Gastrocnemius medialis (tissue), 4 donors: ENCODE measurements around the gene IGF1R. TPM values are rescaled to one million over a fixed set of nuclear protein-coding genes. Genes with fewer than 3 reads are reported as not detected.

Experiments
- ATAC-seq, 2 donors: fragments of 150-250 bp; one replicate each; pipeline ENCODE4 v1.9.1; 2016
- DNase-seq, 2 donors: peaks; one replicate each; pipeline ENCODE4 v3.0.0-alpha.2; 2019
- H3K27ac ChIP-seq, 4 donors: fragments of 200-600 bp; sonication (generic); 1 replicate in 1 of 4; 2 replicates in 3 of 4; pipeline ENCODE4 v1.5.1; 2016 to 2018; ENCODE audit warnings: mild to moderate bottlenecking in 2 of 4, moderate library complexity in 1 of 4
- H3K27me3 ChIP-seq, 3 donors: fragments of 200-600 bp; sonication (generic) in 2 of 3; 1 replicate in 1 of 3; 2 replicates in 2 of 3; pipeline versions ENCODE4 v1.5.1 to v1.6.0; 2016 to 2019; ENCODE audit warnings: mild to moderate bottlenecking in 1 of 3, moderate library complexity in 1 of 3
- H3K36me3 ChIP-seq, 2 donors: fragments of 200-600 bp; sonication (generic) in 1 of 2; one replicate each; pipeline ENCODE4 v1.5.1; 2017 to 2018
- H3K4me1 ChIP-seq, 2 donors: fragments of 200-600 bp; sonication (generic) in 1 of 2; one replicate each; pipeline ENCODE4 v1.5.1; 2016 to 2017; ENCODE audit warnings: mild to moderate bottlenecking in 2 of 2
- H3K4me3 ChIP-seq, 4 donors: fragments of 200-600 bp; sonication (generic) in 3 of 4; 1 replicate in 1 of 4; 2 replicates in 3 of 4; pipeline ENCODE4 v1.5.1; 2016 to 2019; ENCODE audit warnings: mild to moderate bottlenecking in 2 of 4
- H3K9me3 ChIP-seq, 3 donors: fragments of 200-600 bp; sonication (generic) in 2 of 3; 1 replicate in 1 of 3; 2 replicates in 2 of 3; pipeline ENCODE4 v1.5.1; 2016 to 2019
- POLR2A ChIP-seq, 2 donors: fragments of 450-650 bp; IDR thresholded peaks; one replicate each; pipeline ENCODE4 v1.6.1; 2017; ENCODE audit warnings: antibody characterized with exemption in 2 of 2, mild to moderate bottlenecking in 2 of 2, moderate library complexity in 2 of 2
- in situ Hi-C, 4 donors: fragments of 200-750 bp; cut with MboI; loops; one replicate each; pipeline versions ENCODE4 v1.15.0 to v1.8.0; 2017; ENCODE audit warnings: low sequenced_read_pairs in 4 of 4
- intact Hi-C: fragments of 100-400 bp; cut with DNase I; formaldehyde crosslinking; loops from one replicate; pipeline ENCODE4 v1.15.1; 2023; ENCODE audit warnings: low total_unique reads
- total RNA-seq, 4 donors: library from RNA; depleted of rRNA; stranded (reverse); fragments of >200 nt; gene quantifications; one replicate each; pipeline versions ENCODE4 v1.1.0 to v1.2.3, GENCODE V29; 2016
- TF ChIP-seq, protein P1 (sequence below), 5 experiments: fragments of 450-650 bp in 3 of 5; fragments of 200-600 bp in 2 of 5; sonication (generic) in 2 of 5; IDR thresholded peaks in 4 of 5; conservative IDR thresholded peaks in 1 of 5; 1 replicate in 4 of 5; 2 replicates in 1 of 5; pipeline ENCODE4 v1.5.1; 2016 to 2019; ENCODE audit warnings: antibody characterized with exemption in 5 of 5, mild to moderate bottlenecking in 3 of 5, moderate library complexity in 3 of 5

The IGF1R gene
- total RNA-seq, result 10 to 100 TPM; 10.1 to 50.4 (median 12.3) TPM

DNA sequence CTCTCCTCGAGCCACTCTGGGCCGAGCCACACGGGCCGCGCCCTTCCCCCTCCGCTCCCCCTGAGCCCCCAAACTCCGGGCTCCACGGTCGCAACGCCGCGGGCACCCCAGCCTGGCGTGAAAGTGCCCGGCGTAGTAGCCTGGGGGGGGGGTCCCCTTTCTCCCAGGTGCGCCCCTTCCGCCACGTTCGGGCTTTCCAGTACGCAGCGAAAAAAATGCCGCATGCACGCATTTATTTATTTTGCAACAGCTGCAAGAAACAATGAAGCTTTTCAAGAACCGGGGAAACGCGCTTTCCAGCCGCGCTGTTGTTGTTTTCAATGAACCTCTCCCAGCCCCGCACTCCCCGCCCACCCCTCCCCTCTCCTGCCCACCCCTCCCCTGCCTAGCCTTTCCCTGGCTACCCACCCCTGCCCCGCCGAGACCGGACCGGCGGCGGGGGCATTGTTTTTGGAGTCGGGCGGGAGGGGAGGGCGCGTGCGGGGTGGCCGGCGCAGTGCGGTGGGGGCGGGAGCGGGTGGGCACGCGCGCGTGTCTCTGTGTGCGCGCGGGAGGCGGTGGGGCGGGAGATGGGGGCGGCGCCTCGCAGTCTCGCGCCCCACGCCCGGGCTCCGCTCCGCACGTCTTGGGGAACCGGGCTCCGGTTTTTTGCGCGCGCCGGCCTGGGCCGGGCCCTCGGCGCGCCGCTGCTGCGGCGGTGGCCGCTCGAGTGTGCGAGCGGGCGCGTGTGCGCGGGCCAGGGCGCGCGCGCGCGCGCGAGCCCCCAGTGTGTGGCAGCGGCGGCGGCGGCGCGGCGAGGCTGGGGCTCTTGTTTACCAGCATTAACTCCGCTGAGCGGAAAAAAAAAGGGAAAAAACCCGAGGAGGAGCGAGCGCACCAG, at the start of gene IGF1R:
Gene IGF1R, plus strand, starts transcription at position 766 of the 880 bp plus-strand sequence. CDS start 1,043 bp downstream, outside the sequence.
- H3K27me3 ChIP-seq, result peaks cover 12 to 34% (median 28%) of the 10 kb centered on the region in 3 donors
- H3K4me3 ChIP-seq, result peak within 1 kb of the TSS; percentile 80 to 97 (median 88)
- no peaks in the 10 kb centered on the region for H3K9me3 ChIP-seq
- no peaks in the 10 kb centered on the region for H3K36me3 ChIP-seq
- in situ Hi-C loops (loop anchor here in 2 of 4 donors (25.0 kb wide), 1 partner anchor 414 kb away; no protein-coding TSS in a partner anchor), intact Hi-C loops (loop anchor here (1.0 to 5.0 kb wide), 6 partner anchors 79 to 686 kb away; partner anchors contain the start of gene ARRDC4)
- H3K27ac ChIP-seq, result peak within 1 kb of the TSS; percentile 86 to 92 (median 90)
- peak; percentile 70 to 85 for TF ChIP-seq POLR2A (IDR thresholded peaks at IDR 0.05)
- TF ChIP-seq, protein P1, sequence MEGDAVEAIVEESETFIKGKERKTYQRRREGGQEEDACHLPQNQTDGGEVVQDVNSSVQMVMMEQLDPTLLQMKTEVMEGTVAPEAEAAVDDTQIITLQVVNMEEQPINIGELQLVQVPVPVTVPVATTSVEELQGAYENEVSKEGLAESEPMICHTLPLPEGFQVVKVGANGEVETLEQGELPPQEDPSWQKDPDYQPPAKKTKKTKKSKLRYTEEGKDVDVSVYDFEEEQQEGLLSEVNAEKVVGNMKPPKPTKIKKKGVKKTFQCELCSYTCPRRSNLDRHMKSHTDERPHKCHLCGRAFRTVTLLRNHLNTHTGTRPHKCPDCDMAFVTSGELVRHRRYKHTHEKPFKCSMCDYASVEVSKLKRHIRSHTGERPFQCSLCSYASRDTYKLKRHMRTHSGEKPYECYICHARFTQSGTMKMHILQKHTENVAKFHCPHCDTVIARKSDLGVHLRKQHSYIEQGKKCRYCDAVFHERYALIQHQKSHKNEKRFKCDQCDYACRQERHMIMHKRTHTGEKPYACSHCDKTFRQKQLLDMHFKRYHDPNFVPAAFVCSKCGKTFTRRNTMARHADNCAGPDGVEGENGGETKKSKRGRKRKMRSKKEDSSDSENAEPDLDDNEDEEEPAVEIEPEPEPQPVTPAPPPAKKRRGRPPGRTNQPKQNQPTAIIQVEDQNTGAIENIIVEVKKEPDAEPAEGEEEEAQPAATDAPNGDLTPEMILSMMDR (IDR thresholded peaks at IDR 0.05 in 4 of 5, conservative IDR thresholded peaks at IDR 0.05 in 1 of 5), result peak in 4 of 5 experiments; percentile 17 to 49 (median 25)
- ATAC-seq (peak; percentile 83 to 84), DNase-seq (peak; percentile 62 to 72)
- peaks cover 0 to 7% of the 10 kb centered on the region in 2 donors for H3K4me1 ChIP-seq

DNA sequence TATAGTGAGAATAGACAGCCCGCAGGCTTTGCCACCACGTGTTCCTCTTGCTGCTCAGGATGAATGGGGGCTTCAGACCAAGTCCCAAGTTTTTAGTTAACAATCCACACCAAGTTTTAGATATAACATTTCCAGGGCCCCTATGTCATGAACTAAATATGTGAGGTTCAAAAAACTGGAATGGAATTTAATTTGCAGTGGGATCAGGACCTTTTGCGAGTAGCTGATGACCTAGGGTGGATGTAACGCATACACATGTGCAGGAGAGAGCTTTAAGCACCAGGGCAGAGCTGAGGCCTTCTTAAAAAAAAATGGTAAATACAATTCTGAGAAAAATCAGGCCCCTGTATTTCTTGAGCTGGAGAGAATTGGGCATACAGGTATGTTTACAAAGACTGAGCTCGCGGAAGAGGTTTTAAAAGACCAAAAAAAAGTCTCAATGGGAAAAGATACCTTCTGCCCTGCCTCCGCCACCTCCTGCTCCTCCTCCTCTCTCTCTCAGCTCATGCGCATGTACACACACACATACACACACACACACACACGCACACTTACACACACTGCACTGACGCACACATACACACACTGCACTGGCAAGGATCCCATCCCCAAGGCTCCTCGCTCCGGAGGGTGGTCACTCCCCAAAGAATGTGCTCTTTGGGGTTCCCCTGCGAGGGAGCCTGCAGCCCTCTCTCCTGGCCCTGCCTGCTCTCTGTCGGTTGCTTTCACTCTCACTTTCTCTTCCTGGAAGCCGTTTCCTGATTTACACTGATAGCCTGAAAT, 48.2 kb upstream of the IGF1R start:
- no peak for TF ChIP-seq POLR2A (IDR thresholded peaks at IDR 0.05)
- TF ChIP-seq, protein P1 (IDR thresholded peaks at IDR 0.05 in 4 of 5, conservative IDR thresholded peaks at IDR 0.05 in 1 of 5), result no peak
- no peak overlapping the region for H3K27ac ChIP-seq
- no peaks in the 10 kb centered on the region for H3K4me1 ChIP-seq
- peaks cover 8 to 28% (median 13%) of the 10 kb centered on the region in 3 donors for H3K27me3 ChIP-seq
- no peaks in the 10 kb centered on the region for H3K9me3 ChIP-seq
- in situ Hi-C loops (loop anchor here in 1 of 4 donors (25.0 kb wide), 1 partner anchor 112 kb away; no protein-coding TSS in a partner anchor), intact Hi-C loops (no loop called here)
- DNase-seq (no peak), ATAC-seq (no peak)
- peak overlapping the region in 2 of 4 donors; percentile 27 to 39 for H3K4me3 ChIP-seq
- H3K36me3 ChIP-seq, result no peaks in the 10 kb centered on the region

DNA sequence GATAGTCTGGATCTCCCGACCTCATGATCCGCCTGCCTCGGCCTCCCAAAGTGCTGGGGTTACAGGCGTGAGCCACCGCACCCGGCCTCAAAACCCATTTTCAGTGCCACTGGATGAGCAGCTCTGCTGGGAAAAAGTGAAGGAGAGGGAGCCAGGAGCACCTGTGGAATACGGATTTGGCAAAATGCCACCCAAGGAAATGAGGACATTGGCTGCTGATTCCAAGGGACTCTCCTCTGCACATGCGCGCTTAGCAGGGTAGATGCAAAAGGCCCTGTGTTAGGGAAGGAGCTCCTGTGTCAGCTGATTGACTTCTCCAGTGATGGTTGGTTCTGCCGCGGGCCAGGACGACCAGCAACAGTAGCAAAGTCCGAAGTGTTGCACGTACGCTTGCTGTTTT, 43.4 kb upstream of the IGF1R start:
- Histone ChIP-seq H3K9me3 (no peaks in the 10 kb centered on the region), H3K4me3 (no peak overlapping the region), H3K4me1 (no peaks in the 10 kb centered on the region), H3K36me3 (no peaks in the 10 kb centered on the region), H3K27me3 (peaks cover 0 to 11% (median 0%) of the 10 kb centered on the region in 3 donors), H3K27ac (no peak overlapping the region)
- in situ Hi-C loops (loop anchor here in 1 of 4 donors (25.0 kb wide), 1 partner anchor 107 kb away; no protein-coding TSS in a partner anchor), intact Hi-C loops (no loop called here)
- DNase-seq, result no peak
- TF ChIP-seq, protein P1 (IDR thresholded peaks at IDR 0.05 in 4 of 5, conservative IDR thresholded peaks at IDR 0.05 in 1 of 5), result no peak
- TF ChIP-seq POLR2A (IDR thresholded peaks at IDR 0.05), result no peak
- no peak for ATAC-seq

- in situ Hi-C loops, result loop anchor here in 1 of 4 donors (25.0 kb wide), 1 partner anchor 103 kb away; no protein-coding TSS in a partner anchor
- intact Hi-C loops, result no loop called here
- Histone ChIP-seq H3K27me3 (no peaks in the 10 kb centered on the region), H3K36me3 (no peaks in the 10 kb centered on the region), H3K27ac (no peak overlapping the region), H3K4me3 (no peak overlapping the region), H3K4me1 (no peaks in the 10 kb centered on the region), H3K9me3 (no peaks in the 10 kb centered on the region)
- TF ChIP-seq POLR2A (IDR thresholded peaks at IDR 0.05), result no peak
- TF ChIP-seq, protein P1 (IDR thresholded peaks at IDR 0.05 in 4 of 5, conservative IDR thresholded peaks at IDR 0.05 in 1 of 5), result no peak
- no peak for DNase-seq
- no peak for ATAC-seq
Measured at GRCh38 chr15:98609144-98609852, 39.0 kb upstream of the IGF1R start.
